ENCODE results near the gene DENND6B. TPM values are rescaled to one million over a fixed set of nuclear protein-coding genes. Genes with fewer than 3 reads are reported as not detected.

Gene DENND6B
- polyA plus RNA-seq, 1 experiment, result 8.2 TPM

DNA sequence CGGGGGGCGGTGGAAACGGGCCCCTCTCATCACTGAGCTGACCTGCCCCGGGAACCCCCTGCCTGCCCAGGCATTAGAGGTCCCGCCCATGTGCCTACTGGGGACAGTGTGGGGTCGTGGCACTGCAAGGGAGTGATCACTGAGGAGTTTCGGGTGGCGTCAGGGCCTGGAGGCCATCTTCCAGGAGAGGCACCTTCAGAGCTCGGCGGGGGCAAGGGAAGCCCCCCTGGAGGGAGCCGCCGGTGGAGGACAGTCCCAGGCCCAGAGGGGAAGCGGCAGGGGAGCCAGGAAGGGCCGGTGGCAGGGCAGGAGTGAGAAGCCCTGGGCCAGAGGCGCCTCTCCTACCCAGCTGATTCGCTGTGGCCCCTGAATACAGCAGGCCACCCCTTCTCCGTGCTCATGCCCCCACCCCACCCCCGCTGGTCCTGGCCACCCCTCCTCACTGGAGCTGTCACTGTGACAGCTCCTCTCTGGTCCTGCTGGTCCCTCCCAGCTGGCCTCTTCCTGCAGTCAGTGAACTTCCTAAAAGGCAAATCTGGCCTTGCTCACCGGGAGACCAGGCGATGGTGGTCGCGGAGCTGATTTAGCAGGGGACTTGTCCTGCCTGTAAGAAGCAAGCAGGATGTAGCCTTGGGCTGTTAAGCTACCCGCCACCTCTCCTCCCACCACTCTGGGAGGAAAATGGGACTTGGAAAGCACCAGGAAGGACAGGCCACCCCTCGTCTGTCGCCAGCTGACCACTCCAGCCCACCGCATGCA lies 54.6 kb downstream of the DENND6B start:
- TF ChIP-seq, protein P1, sequence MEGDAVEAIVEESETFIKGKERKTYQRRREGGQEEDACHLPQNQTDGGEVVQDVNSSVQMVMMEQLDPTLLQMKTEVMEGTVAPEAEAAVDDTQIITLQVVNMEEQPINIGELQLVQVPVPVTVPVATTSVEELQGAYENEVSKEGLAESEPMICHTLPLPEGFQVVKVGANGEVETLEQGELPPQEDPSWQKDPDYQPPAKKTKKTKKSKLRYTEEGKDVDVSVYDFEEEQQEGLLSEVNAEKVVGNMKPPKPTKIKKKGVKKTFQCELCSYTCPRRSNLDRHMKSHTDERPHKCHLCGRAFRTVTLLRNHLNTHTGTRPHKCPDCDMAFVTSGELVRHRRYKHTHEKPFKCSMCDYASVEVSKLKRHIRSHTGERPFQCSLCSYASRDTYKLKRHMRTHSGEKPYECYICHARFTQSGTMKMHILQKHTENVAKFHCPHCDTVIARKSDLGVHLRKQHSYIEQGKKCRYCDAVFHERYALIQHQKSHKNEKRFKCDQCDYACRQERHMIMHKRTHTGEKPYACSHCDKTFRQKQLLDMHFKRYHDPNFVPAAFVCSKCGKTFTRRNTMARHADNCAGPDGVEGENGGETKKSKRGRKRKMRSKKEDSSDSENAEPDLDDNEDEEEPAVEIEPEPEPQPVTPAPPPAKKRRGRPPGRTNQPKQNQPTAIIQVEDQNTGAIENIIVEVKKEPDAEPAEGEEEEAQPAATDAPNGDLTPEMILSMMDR (IDR thresholded peaks at IDR 0.05; ENCODE audit: insufficient read depth, low read depth, low read length), result no peak
- ChIA-PET POLR2A (interaction anchor here (0.7 kb wide), 1 partner anchor 22 kb away, joined by 3 read pairs; no protein-coding TSS in a partner anchor), CTCF (interaction anchor here (1.1 to 7.1 kb wide), 11 partner anchors 8 to 69 kb away, joined by 3 to 78 read pairs (median 5); partner anchors contain the start of genes DENND6B, HDAC10 and PLXNB2)
- peaks cover 21% of the 10 kb centered on the region for H3K36me3 ChIP-seq (ENCODE audit: control insufficient read depth, insufficient read depth, low read length)
- H3K27me3 ChIP-seq (ENCODE audit: control insufficient read depth, insufficient read depth, low read length), result no peaks in the 10 kb centered on the region
- DNase-seq (ENCODE audit: low read depth), result no peak
- no peak overlapping the region for H3K4me3 ChIP-seq (ENCODE audit: low read depth, low read length)

DNA sequence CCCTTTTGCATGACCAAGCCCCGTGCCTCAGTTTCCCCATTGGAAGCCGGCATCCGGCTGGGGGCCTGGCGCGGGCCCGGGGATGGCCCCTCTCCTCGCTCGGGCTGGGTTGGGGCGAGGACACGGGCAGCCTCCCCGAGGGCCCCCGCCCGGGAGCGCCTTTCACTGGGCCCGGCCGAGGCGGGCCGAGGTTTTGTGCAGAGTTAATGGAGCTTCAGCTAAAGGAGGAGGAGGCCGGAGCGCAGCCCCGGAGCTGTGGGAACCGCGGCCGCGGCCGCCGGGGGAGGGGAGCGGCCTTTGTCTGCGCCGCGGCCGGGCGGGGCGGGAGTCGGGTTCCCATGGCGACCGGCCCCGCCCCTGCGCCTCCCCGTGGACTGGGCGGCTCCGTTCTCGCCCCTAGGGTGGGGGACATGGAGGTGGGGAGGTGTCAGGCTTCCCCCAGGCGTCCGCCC lies 55.3 kb downstream of the DENND6B start:
- TF ChIP-seq, protein P1 (IDR thresholded peaks at IDR 0.05; ENCODE audit: insufficient read depth, low read depth, low read length), result peak; percentile 24; the same call in 1 of the 2 replicates
- ChIA-PET CTCF (interaction anchor here (1.3 to 7.1 kb wide), 7 partner anchors 9 to 71 kb away, joined by 4 to 78 read pairs (median 5); partner anchors contain the start of genes DENND6B and HDAC10), POLR2A (interaction anchor here (0.7 kb wide), 1 partner anchor 22 kb away, joined by 3 read pairs; no protein-coding TSS in a partner anchor)
- H3K4me3 ChIP-seq (ENCODE audit: low read depth, low read length), result peak overlapping the region; percentile 51
- H3K27me3 ChIP-seq (ENCODE audit: control insufficient read depth, insufficient read depth, low read length), result no peaks in the 10 kb centered on the region
- peaks cover 18% of the 10 kb centered on the region for H3K36me3 ChIP-seq (ENCODE audit: control insufficient read depth, insufficient read depth, low read length)
- no peak for DNase-seq (ENCODE audit: low read depth)

DNA sequence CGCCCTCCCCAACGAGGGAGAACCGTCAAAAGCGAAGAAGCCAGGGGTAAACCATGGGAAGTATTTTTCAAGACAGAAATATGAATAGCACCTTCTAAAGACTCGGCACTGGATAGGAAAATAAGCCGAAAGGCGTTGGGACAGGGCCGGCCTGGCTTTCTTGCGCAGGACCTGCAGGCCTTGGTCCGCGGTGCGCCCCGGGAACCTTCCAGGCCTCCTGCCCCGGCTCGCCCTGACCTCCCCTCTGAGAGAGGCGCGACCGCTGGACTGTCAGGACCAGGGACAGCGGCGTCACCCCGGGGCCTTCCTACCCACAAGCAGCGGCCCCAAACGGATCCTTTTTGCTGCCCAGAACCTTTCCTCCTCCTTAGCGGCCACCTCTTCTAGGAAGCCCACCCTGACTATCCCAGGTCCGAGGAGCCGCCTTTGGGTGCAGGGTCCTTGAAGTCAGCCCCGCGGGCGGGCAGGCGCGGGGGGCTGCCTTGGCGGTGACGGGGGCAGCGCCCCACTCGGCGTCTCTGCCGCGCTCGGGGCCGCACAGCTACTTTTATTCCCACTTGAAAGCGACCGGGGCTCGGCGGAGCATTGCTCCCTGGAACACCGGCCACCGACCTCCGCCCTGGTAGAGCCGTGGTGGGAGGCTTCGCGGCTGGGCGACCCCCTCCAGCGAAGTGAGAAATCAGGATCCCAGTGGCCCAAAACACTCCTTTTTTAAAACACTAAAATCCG lies 56.0 kb downstream of the DENND6B start:
- DNase-seq (ENCODE audit: low read depth), result no peak
- H3K4me3 ChIP-seq (ENCODE audit: low read depth, low read length), result peak overlapping the region; percentile 51
- TF ChIP-seq, protein P1 (IDR thresholded peaks at IDR 0.05; ENCODE audit: insufficient read depth, low read depth, low read length), result no peak
- no peaks in the 10 kb centered on the region for H3K27me3 ChIP-seq (ENCODE audit: control insufficient read depth, insufficient read depth, low read length)
- CTCF ChIA-PET, result interaction anchor here (1.3 to 7.1 kb wide), 7 partner anchors 8 to 71 kb away, joined by 4 to 78 read pairs (median 5); partner anchors contain the start of genes DENND6B and HDAC10
- peaks cover 13% of the 10 kb centered on the region for H3K36me3 ChIP-seq (ENCODE audit: control insufficient read depth, insufficient read depth, low read length)
- POLR2A ChIA-PET, result interaction anchor here (0.5 to 1.1 kb wide), 2 partner anchors 38 to 52 kb away, joined by 3 to 5 read pairs; no protein-coding TSS in a partner anchor

DNA sequence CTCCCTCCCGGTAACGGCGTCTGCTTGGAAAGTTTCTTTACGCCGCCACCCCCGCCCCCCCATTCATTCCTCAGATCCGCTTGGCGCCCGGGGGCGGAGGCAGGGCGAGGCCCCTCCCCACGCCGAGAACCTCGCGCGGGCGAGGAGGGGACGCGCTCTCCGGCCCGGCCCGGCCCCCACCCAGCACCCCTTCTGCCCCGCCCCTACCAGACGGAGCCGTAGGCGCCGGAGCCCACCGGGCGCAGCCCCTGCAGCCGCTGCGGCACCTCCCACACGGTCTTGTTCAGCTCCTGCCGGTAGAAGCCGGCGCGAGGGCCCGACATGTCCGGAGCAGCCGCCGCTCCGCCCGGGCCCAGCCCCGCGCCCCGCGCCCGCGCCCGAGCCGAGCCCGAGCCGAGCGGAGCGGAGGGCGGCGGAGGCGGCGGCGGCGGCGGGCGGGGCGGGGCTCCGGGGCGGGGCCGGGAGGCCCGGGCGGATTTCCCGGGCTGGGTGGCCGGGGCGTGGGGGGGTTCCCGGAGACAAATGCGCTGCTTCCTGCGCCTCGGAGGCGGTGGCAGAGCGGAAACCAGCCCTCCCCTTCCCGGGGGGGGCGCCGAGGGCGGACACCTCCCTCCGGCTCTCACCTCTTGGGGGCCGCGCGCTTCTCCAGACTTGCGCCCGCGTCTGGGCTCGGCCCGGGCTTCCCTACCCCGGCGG lies 56.7 kb downstream of the DENND6B start, which contains the start of gene MAPK11:
Gene MAPK11 (minus strand): TSS at position 411 of the 696 bp plus-strand sequence. CDS start 88 bp downstream, at position 323.
- peaks cover 7% of the 10 kb centered on the region for H3K36me3 ChIP-seq (ENCODE audit: control insufficient read depth, insufficient read depth, low read length)
- ChIA-PET CTCF (interaction anchor here (1.4 to 1.5 kb wide), 2 partner anchors 29 to 56 kb away, joined by 4 to 6 read pairs; partner anchors contain the start of gene DENND6B), POLR2A (interaction anchor here (1.1 kb wide), 1 partner anchor 38 kb away, joined by 5 read pairs; no protein-coding TSS in a partner anchor)
- TF ChIP-seq, protein P1 (IDR thresholded peaks at IDR 0.05; ENCODE audit: insufficient read depth, low read depth, low read length), result no peak
- no peaks in the 10 kb centered on the region for H3K27me3 ChIP-seq (ENCODE audit: control insufficient read depth, insufficient read depth, low read length)
- DNase-seq (ENCODE audit: low read depth), result no peak
- H3K4me3 ChIP-seq (ENCODE audit: low read depth, low read length), result peak within 1 kb of the TSS; percentile 51
